OCI-LY1 (cell line): Measurements from ENCODE around the gene PLPP7.

Experiments
- EZH2 ChIP-seq: fragments of 200-600 bp; sonication (generic), shearing (Covaris generic); IDR thresholded peaks from 2 replicates; pipeline ENCODE4 v1.8.0; 2017; ENCODE audit warnings: borderline replicate concordance, mixed run types, mild to moderate bottlenecking, antibody characterized with exemption, low read length, moderate library complexity, mixed read lengths
- TF ChIP-seq, protein P1 (sequence below): fragments of 200-600 bp; sonication (generic), shearing (Covaris generic); IDR thresholded peaks from 2 replicates; pipeline ENCODE4 v1.5.1; 2017; ENCODE audit warnings: mild to moderate bottlenecking, antibody characterized with exemption, low read length, moderate library complexity, mixed read lengths

- TF ChIP-seq, protein P1, sequence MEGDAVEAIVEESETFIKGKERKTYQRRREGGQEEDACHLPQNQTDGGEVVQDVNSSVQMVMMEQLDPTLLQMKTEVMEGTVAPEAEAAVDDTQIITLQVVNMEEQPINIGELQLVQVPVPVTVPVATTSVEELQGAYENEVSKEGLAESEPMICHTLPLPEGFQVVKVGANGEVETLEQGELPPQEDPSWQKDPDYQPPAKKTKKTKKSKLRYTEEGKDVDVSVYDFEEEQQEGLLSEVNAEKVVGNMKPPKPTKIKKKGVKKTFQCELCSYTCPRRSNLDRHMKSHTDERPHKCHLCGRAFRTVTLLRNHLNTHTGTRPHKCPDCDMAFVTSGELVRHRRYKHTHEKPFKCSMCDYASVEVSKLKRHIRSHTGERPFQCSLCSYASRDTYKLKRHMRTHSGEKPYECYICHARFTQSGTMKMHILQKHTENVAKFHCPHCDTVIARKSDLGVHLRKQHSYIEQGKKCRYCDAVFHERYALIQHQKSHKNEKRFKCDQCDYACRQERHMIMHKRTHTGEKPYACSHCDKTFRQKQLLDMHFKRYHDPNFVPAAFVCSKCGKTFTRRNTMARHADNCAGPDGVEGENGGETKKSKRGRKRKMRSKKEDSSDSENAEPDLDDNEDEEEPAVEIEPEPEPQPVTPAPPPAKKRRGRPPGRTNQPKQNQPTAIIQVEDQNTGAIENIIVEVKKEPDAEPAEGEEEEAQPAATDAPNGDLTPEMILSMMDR: no peak
- TF ChIP-seq EZH2: no peak
Measured at GRCh38 chr9:131335368-131335755, 45.8 kb downstream of the PLPP7 start.
